OCI-LY1 (cell line): ENCODE data around the gene PRR18.

Experiments used
- EZH2 ChIP-seq: fragments of 200-600 bp; sonication (generic), shearing (Covaris generic); IDR thresholded peaks from 2 replicates; pipeline ENCODE4 v1.8.0; 2017; ENCODE audit warnings: borderline replicate concordance, mixed run types, mild to moderate bottlenecking, antibody characterized with exemption, low read length, moderate library complexity, mixed read lengths
- TF ChIP-seq, protein P1 (sequence below): fragments of 200-600 bp; sonication (generic), shearing (Covaris generic); IDR thresholded peaks from 2 replicates; pipeline ENCODE4 v1.5.1; 2017; ENCODE audit warnings: mild to moderate bottlenecking, antibody characterized with exemption, low read length, moderate library complexity, mixed read lengths

DNA sequence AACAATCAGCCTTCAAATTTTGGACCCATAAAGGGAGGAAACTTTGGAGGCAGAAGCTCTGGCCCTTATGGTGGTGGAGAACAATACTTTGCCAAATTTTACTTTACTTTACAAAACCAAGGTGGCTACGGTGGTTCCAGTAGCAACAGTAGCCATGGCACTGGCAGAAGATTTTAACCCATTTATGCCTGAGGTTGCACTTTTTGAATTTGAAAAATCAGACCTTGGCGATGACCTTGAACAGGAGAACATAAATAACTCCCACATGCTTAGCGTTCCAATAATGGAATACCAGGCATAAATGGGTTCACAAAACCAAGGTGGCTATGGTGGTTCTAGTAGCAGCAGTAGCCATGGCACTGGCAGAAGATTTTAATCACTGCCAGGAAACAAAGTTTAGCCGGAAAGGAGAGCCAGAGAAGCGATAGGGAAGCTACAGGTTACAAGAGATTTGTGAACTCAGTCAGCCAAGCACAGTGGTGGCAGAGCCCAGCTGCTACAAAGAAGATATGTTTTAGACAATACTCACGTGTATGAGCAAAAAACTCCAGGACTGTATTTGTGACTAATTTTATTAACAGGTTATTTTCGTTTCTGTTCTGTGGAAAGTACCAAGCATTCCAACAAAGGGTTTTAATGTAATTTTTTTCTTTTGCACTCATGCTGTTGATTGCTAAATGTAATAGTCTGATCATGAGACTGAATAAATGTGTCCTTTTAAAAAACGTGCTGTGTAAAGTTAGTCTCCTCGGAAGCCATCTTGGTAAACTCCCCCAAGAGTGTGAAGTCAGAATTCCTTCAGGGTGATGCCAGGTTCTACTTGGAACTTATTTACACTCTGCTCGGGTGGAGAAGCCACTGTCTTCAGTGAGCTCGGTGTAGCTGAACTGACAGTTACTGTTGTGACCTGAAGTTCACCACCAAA, 27.4 kb upstream of the PRR18 start:
- no peak for TF ChIP-seq EZH2
- TF ChIP-seq, protein P1, sequence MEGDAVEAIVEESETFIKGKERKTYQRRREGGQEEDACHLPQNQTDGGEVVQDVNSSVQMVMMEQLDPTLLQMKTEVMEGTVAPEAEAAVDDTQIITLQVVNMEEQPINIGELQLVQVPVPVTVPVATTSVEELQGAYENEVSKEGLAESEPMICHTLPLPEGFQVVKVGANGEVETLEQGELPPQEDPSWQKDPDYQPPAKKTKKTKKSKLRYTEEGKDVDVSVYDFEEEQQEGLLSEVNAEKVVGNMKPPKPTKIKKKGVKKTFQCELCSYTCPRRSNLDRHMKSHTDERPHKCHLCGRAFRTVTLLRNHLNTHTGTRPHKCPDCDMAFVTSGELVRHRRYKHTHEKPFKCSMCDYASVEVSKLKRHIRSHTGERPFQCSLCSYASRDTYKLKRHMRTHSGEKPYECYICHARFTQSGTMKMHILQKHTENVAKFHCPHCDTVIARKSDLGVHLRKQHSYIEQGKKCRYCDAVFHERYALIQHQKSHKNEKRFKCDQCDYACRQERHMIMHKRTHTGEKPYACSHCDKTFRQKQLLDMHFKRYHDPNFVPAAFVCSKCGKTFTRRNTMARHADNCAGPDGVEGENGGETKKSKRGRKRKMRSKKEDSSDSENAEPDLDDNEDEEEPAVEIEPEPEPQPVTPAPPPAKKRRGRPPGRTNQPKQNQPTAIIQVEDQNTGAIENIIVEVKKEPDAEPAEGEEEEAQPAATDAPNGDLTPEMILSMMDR = no peak
